Activated CD8-positive, alpha-beta memory T cell treated with anti-CD3 and anti-CD28 coated beads for 24 hours (primary cell): ENCODE measurements around the gene ALDH3A2.
"Not testable (repeated sequence)": the region's sequence is repeated elsewhere in the genome, so short reads cannot be mapped to it uniquely, and the experiment has no call there.

Experiments used
- DNase-seq: peaks from one replicate; pipeline ENCODE4 v3.0.0-alpha.2; 2020

The ALDH3A2 gene

GRCh38 chr17:19651451-19652238 is 3.1 kb downstream of the ALDH3A2 start:
- no peak for DNase-seq

- no peak for DNase-seq
Measured at GRCh38 chr17:19652595-19652994, 4.0 kb downstream of the ALDH3A2 start.

- DNase-seq = no peak
Measured at GRCh38 chr17:19654342-19654886, 5.9 kb downstream of the ALDH3A2 start.

- no peak for DNase-seq
Measured at GRCh38 chr17:19654896-19655295, 6.3 kb downstream of the ALDH3A2 start.

GRCh38 chr17:19656336-19656735 is 7.8 kb downstream of the ALDH3A2 start:
- no peak for DNase-seq

GRCh38 chr17:19656851-19657581 is 8.5 kb downstream of the ALDH3A2 start:
- no peak for DNase-seq

- no peak for DNase-seq
Measured at GRCh38 chr17:19659366-19660177, 11.0 kb downstream of the ALDH3A2 start.

GRCh38 chr17:19660219-19660870 is 11.8 kb downstream of the ALDH3A2 start:
- no peak for DNase-seq

GRCh38 chr17:19661121-19661520 is 12.6 kb downstream of the ALDH3A2 start:
- DNase-seq = no peak

GRCh38 chr17:19663097-19663496 is 14.5 kb downstream of the ALDH3A2 start:
- DNase-seq = no peak

- DNase-seq = no peak
Measured at GRCh38 chr17:19664136-19664820, 15.7 kb downstream of the ALDH3A2 start.

- no peak for DNase-seq
Measured at GRCh38 chr17:19664821-19665181, 16.2 kb downstream of the ALDH3A2 start.

GRCh38 chr17:19669680-19670079 is 21.1 kb downstream of the ALDH3A2 start:
- DNase-seq = not testable (repeated sequence)

GRCh38 chr17:19670908-19671307 is 22.4 kb downstream of the ALDH3A2 start:
- DNase-seq = no peak

- DNase-seq = no peak
Measured at GRCh38 chr17:19671433-19671832, 22.9 kb downstream of the ALDH3A2 start.

GRCh38 chr17:19672009-19672750 is 23.6 kb downstream of the ALDH3A2 start:
- DNase-seq = no peak

GRCh38 chr17:19673623-19674022 is 25.1 kb downstream of the ALDH3A2 start:
- no peak for DNase-seq

- DNase-seq = no peak
Measured at GRCh38 chr17:19676896-19677295, 28.3 kb downstream of the ALDH3A2 start.

- no peak for DNase-seq
Measured at GRCh38 chr17:19677736-19678379, 29.3 kb downstream of the ALDH3A2 start.

GRCh38 chr17:19678581-19679453 is 30.3 kb downstream of the ALDH3A2 start:
- no peak for DNase-seq
